ENCODE measurements around the gene NCF1. TPM values are rescaled to one million over a fixed set of nuclear protein-coding genes. Genes with fewer than 3 reads are reported as not detected.
"Not testable (repeated sequence)": the region's sequence is repeated elsewhere in the genome, so short reads cannot be mapped to it uniquely, and the experiment has no call there.

Gene NCF1
- not detected for polyA plus RNA-seq (2013, experiment 1 of 2; ENCODE audit: insufficient read length)
- 0.20 TPM for polyA plus RNA-seq (2013, experiment 2 of 2; ENCODE audit: insufficient read length)

GRCh38 chr7:74773760-74774750 is at the start of gene NCF1:
Gene NCF1 (plus strand): TSS chr7:74774011. CDS start chr7:74774032, 21 bp downstream.
- DNase-seq: not testable (repeated sequence)

GRCh38 chr7:74725840-74726239 is 48.0 kb upstream of the NCF1 start:
- DNase-seq: no peak

- no peak for DNase-seq
Measured at GRCh38 chr7:74726309-74727101, 47.3 kb upstream of the NCF1 start.

GRCh38 chr7:74728686-74729085 is 45.1 kb upstream of the NCF1 start:
- DNase-seq: not testable (repeated sequence)

- not testable (repeated sequence) for DNase-seq
Measured at GRCh38 chr7:74730186-74730585, 43.6 kb upstream of the NCF1 start.

- DNase-seq: not testable (repeated sequence)
Measured at GRCh38 chr7:74739974-74740703, 33.7 kb upstream of the NCF1 start.

- DNase-seq: not testable (repeated sequence)
Measured at GRCh38 chr7:74743936-74744557, 29.8 kb upstream of the NCF1 start.

GRCh38 chr7:74753921-74754482 is 19.8 kb upstream of the NCF1 start:
- DNase-seq: not testable (repeated sequence)

GRCh38 chr7:74756673-74757072 is 17.1 kb upstream of the NCF1 start:
- DNase-seq: not testable (repeated sequence)

GRCh38 chr7:74758268-74758667 is 15.5 kb upstream of the NCF1 start:
- not testable (repeated sequence) for DNase-seq

GRCh38 chr7:74758982-74759381 is 14.8 kb upstream of the NCF1 start:
- DNase-seq: not testable (repeated sequence)

GRCh38 chr7:74765205-74765918 is 8.4 kb upstream of the NCF1 start:
- DNase-seq: not testable (repeated sequence)

GRCh38 chr7:74766509-74766908 is 7.3 kb upstream of the NCF1 start:
- not testable (repeated sequence) for DNase-seq

- not testable (repeated sequence) for DNase-seq
Measured at GRCh38 chr7:74766991-74767390, 6.8 kb upstream of the NCF1 start.

- not testable (repeated sequence) for DNase-seq
Measured at GRCh38 chr7:74770062-74770461, 3.7 kb upstream of the NCF1 start.

GRCh38 chr7:74772093-74772492 is 1.7 kb upstream of the NCF1 start:
- DNase-seq: not testable (repeated sequence)

- DNase-seq: not testable (repeated sequence)
Measured at GRCh38 chr7:74775111-74775510, 1.3 kb downstream of the NCF1 start.

- DNase-seq: not testable (repeated sequence)
Measured at GRCh38 chr7:74779053-74779452, 5.2 kb downstream of the NCF1 start.

- DNase-seq: not testable (repeated sequence)
Measured at GRCh38 chr7:74781746-74782145, 7.9 kb downstream of the NCF1 start.

- not testable (repeated sequence) for DNase-seq
Measured at GRCh38 chr7:74783595-74783994, 9.8 kb downstream of the NCF1 start.
